Activated gamma-delta T cell treated with Interleukin-2 at 50 U/mL for 16 hours (primary cell): ENCODE data around the gene CARD14.
"Not testable (repeated sequence)": the region's sequence is repeated elsewhere in the genome, so short reads cannot be mapped to it uniquely, and the experiment has no call there.

Experiments used
- DNase-seq: peaks from one replicate; pipeline ENCODE4 v3.0.0-alpha.2; 2020

CARD14 gene

DNA sequence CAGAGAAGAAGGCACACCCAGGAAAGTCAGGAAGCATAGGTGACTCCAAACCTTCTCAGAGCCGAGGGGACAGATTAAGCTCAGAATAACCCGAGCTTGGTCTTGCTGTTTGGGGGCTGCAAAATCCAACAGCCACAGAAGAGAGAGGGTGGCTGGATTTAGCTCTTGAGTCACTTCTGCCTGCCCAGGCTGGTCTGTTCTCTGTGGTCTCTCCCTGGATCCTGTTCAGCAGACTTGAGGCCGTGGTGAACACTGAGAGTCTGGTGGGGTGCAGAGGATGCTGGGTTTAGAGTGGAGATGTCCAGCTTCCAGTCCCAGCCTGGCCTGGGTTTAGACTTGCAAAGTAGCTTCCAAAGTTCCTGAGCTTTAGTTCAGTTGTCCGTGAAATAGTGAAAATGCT, 59.2 kb downstream of the CARD14 start:
- no peak for DNase-seq

DNA sequence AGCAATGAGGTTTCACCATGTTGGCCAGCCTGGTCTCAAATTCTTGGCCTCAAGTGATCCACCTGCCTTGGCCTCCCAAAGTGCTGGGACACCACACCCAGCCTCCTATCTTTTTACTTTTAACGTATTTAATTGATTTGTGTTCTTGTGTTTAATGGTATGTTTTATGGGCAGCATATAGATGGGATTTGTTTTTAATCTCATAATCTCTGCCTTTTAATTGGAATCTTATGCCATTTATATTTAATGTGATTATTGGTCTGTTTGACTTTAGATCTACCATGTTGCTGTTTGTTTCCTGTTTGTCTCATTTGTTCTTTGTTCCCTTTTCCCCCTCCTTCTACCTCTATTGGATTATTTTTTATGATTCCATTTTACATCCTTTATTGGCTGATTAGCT, 62.6 kb downstream of the CARD14 start:
- no peak for DNase-seq

DNA sequence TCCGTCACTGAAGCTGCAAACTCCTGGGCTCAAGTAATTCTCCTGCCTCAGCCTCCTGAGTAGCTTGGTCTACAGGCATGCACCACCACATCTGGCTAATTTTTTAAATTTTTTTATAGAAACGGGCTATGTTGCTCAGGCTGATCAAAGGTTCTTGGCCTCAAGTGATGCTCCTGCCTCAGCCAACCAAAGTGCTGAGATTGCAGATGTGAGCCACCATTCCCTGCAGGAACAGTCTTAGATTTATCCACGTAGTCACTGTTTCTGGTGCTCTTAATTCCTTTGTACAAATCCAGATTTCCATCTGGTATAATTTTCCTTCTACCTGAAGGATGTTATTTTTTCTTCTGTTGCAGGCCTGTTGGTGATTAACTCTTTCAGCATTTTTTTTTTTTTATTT, 63.4 kb downstream of the CARD14 start:
- DNase-seq = no peak

DNA sequence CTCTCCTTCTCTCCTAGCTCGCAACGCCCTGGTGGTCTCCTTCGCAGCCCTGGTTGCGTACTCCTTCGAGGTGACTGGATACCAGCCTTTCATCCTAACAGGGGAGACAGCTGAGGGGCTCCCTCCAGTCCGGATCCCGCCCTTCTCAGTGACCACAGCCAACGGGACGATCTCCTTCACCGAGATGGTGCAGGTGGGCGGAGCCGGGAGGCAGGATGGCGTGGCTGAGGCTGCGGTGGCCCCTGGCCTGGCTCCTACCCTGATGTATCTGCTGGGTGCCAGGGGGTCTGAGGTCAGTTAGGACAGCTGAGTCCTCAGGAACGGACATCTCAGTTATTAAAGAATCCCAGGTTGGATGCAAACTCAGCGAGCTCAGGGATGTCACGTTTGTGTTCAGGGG, 67.1 kb downstream of the CARD14 start:
- no peak for DNase-seq

DNA sequence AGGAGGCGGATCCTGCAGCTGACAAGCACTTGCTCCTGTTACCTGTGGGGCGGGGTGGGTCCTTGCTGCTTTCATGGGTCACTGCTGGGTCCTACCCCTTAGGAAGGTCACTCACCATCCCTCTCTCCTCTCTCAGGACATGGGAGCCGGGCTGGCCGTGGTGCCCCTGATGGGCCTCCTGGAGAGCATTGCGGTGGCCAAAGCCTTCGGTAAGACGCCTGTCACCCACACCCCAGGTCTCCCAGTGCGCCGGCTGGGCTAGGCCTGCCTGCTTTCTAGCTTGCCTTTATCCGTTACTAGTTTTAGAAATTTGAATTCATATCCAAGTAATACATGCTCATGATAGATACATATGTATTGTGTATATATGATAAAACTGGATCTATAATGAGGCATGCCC, 67.6 kb downstream of the CARD14 start:
- DNase-seq = no peak

DNA sequence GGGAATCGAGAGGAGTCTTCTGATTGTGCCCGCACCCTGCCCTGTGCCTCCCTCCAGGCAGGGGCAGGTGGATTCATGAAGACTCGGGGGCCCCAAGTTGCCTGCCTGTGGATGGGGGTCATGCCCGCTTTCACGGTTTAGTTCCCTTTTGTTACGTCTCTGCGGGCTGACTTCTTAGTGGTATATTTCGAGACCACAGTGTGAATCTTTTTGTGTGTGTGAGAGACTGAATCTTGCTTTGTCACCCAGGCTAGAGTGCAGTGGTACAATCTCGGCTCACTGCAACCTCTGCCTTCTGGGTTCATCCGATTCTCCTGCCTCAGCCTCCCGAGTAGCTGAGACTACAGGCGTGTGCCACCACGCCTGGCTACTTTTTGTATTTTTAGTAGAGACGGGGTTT, 72.7 kb downstream of the CARD14 start:
- DNase-seq = no peak

DNA sequence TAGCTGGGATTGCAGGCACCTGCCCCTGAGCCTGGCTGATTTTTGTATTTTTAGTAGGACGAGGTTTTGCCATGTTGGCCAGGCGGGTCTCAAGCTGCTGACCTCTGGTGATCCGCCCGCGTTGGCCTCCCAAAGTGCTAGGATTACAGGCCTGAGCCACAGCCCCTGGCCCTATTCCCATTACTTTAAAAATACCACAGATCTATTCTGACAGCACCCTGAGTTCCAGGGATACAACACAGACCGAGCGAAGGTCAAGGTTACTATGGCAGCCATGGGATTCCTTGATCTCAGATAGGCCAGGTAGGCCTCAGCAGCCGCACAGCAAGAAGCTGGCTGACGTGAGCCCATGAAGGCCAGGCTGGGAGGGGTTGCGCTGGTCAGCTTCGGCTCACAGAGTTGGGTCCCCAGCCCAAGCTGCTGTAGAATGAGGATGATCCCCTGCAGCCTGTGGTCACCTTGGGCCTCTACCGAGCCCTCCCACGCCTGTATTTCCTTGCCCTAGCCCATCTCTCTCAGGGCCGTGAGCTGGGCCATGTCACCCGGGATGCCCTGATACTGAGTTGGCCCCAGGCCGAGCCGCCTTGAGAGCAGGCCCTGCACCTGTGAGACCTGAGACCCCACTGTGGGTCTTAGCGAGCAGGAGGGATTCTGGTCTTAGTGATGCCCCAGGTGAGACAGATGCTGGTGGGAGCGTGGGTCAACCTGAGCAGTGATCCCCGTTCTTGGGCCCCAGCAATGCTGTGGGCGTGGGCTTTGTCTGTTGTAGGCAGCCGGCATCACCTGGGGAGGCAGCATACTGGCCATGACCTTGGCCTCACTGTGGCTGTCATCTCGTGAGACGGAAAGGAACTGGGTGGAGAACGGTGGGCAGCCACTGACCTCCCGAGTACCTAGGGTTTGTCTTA, 74.0 kb downstream of the CARD14 start:
- DNase-seq = no peak

DNA sequence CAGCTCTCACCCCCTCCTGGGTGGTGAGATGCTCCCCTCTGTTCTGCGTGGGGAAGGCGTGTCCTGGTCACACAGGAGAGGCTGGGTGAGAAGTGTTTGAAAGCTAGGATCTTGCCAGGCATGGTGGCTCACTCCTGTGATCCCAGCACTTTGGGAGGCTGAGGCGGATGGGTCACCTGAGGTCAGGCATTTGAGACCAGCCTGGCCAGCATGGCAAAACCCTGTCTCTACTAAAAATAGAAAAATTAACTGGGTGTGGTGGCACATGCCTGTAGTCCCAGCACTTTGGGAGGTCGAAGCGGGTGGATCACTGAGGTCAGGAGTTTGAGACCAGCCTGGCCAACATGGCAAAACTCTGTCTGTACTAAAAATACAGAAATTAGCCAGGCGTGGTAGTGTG, 74.6 kb downstream of the CARD14 start:
- not testable (repeated sequence) for DNase-seq

DNA sequence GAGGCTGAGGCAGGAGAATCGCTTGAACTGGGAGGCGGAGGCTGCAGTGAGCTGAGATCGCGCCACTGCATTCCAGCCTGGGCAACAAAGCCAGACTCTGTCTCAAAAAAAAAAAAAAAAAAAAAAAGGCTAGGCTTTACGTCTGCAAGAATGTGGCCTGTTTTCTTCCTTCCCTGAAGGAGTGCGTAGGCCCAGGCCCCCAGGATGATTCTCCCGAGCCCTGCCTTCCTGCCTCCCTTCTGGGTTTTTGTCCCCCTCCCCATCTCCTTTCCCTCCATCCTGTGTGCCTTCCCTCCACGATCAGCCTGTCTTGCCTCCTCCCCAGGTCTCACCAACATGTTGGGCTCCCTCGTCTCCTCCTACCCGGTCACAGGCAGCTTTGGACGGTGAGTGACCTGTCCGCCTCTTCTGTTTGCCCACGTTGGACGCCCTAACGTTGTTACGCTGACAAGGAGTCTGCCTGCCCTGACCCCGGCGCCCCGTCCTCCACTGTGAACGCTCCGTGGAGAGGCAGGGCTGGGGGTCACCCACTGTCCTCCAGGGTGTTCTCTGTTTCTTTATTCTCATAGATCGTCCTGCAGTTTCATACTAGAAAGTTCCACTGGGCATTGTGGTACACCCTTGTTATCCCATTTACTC, 75.2 kb downstream of the CARD14 start:
- DNase-seq = no peak

DNA sequence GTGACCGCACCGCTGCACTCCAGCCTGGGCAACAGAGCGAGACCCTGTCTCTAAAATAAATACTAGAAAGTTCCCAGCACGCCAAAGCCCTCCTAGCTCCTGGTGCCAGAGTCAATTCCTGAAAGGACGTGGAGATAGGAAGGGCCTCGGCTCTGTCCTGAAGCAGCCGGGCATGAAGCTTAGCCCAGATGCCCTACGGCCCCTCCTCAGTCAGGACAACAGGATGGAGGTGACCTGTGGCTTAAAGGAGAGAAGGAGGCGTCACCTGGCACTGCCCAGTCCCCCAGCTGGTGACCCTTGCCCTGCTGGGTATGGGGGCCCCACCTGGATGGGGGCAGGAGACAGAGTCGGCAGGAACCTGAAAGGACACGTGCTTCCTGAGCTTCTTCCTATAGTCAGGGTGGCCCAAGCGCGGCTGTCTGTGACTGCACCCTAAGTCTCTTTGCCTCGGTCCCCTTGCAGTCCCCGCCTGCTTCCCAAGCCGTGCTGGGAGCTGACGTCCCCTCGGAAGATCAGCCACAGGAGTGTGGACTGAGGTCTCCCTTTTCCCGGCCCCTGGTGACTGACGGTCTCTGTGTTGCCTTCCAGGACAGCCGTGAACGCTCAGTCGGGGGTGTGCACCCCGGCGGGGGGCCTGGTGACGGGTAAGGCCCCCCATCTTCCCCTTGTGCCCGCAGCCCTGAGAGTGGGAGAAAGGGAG, 75.9 kb downstream of the CARD14 start:
- DNase-seq = no peak

DNA sequence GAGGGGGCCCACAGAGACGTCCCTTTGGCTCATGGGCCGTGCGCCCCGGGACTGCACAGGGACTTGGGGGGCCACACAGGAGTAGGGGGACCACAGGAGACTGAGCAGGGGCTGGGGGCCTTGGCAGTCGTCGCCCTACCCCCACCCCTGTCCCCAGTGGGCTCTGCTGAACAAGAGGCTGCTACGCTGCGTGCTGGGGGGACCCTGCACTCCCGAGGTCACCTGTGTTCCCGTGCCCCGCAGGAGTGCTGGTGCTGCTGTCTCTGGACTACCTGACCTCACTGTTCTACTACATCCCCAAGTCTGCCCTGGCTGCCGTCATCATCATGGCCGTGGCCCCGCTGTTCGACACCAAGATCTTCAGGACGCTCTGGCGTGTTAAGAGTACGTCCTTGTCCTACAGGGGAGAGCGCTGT, 76.4 kb downstream of the CARD14 start:
- no peak for DNase-seq

DNA sequence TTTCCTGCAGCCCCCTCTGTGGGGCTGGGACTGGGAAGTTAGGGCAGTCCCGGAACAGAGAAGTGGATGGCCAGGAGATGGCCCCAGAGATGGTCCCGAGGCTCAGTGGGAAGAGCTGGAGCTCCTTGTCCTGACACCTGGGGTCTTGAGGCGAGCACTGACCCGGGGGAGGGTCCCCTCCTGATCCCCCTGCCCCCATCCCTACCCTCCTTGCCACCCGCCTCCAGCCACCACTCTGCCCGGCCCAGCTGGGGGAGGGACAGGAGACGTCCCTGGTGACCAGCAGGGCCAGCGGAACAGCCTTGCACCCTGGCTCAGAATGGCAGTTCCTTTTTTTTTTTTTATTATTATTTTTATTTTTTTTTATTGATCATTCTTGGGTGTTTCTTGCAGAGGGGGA, 76.9 kb downstream of the CARD14 start:
- no peak for DNase-seq

DNA sequence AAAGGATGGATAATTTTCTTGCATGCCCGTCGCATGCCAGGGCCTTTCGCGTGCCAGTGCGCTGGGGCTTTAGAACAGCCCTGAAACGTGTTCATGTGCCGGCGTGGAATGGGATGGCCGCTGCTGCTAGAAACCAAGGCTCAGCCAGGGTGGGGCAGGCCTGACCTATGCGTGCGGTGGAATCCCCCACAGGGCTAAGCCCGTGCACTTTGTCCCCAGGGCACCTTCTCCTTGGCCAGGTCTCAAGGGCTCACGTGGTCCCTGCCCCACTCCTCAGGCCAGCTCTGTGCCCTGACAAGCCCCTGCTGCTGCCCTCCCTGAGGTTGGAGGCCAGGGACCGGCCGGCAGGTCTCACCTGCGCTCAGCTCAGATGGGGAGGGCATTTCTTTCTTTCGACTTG, 77.7 kb downstream of the CARD14 start:
- no peak for DNase-seq

DNA sequence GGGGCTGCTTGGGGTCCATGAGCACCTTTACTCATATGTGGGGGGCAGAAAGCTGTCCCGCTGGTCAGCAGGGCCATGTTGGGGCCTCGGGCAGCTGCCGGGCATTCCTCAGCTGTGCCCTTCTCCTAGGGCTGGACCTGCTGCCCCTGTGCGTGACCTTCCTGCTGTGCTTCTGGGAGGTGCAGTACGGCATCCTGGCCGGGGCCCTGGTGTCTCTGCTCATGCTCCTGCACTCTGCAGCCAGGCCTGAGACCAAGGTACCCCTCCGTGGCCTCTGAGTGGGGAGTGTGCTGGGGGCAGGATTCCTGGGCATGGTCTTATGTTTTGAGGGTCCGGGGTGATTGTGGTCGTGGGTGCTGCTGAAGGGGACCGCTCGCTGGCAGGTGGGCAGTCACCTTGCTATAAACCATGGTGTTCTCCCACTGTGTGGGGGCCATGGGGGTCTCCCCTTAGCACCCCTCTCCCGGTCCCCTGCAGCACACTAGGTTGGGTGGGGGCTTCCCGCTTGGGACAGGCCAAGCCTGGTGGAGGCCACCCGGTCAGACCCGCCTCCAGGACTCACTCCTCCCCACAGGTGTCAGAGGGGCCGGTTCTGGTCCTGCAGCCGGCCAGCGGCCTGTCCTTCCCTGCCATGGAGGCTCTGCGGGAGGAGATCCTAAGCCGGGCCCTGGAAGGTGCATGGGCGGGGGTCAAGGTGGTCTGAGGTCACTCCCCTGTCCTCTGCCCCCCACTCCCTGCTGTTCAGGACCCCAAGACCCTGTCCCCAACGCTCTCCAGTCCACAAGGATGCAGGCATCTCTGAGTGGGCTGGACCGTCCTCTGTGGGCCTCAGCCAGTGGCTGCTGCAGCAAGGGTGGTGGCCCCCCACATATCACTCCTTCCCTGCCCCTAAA, 78.4 kb downstream of the CARD14 start:
- DNase-seq = no peak

DNA sequence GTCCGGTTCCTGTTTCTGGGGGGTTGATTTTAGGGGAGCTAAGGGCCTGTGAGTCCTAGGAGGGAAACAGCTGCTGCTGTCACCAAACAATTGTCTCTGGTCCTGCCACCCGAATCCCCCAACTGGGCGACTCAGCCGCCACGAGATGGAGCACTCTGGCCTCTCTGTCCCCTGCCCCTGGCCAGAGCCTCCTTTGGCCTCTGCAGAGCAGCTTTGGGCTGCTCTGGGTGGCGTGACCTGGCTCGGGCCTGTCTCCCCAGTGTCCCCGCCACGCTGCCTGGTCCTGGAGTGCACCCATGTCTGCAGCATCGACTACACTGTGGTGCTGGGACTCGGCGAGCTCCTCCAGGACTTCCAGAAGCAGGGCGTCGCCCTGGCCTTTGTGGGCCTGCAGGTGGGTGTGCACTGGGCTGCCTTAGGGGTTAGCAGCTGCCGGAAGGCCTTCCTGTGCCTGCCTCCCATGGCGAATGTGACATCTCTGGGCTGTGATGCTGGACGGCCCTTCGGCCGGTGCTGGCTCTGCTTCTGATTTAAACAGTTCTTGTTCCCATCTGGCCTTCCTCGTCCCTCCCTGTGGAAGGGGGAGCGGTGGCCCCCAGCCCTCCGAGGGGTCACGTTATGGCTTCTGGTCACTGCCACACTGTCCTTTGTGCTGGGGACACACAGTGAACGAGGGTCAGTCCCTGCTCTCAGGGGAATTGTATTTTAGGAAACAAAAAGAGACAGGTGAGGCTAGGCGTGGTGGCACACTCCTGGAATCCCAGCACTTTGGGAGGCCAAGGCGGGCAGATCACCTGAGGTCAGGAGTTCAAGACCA, 79.3 kb downstream of the CARD14 start:
- no peak for DNase-seq

DNA sequence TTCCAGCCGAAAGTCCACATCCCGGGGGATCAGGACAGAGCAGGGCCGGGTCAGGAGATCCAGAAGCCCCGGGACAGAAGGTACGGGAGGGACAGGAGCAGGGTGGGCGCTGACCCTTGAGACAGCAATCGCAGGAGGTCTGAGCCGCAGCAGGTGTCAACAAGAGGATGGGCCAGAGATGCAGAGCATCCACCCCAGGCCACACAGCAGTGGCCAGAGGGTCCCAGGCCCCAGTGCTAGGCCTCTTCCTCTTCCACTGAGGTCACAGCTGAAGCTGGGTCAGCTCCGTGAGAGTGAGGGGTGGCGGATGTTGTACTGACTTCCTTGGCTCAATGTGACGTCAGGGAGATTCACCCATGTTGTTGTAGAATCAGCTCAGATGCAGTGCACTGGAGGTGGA, 82.1 kb downstream of the CARD14 start:
- no peak for DNase-seq

DNA sequence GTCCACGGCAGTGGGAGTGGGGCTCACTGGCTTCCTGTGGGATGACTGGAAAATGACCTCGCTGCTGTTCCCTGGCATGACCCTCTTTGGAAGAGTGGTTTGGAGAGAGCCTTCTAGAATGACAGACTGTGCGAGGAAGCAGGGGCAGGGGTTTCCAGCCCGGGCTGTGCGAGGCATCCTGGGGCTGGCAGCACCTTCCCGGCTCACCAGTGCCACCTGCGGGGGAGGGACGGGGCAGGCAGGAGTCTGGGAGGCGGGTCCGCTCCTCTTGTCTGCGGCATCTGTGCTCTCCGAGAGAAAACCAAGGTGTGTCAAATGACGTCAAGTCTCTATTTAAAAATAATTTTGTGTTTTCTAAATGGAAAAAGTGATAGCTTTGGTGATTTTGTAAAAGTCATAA, 83.0 kb downstream of the CARD14 start:
- peak; percentile 92 for DNase-seq

DNA sequence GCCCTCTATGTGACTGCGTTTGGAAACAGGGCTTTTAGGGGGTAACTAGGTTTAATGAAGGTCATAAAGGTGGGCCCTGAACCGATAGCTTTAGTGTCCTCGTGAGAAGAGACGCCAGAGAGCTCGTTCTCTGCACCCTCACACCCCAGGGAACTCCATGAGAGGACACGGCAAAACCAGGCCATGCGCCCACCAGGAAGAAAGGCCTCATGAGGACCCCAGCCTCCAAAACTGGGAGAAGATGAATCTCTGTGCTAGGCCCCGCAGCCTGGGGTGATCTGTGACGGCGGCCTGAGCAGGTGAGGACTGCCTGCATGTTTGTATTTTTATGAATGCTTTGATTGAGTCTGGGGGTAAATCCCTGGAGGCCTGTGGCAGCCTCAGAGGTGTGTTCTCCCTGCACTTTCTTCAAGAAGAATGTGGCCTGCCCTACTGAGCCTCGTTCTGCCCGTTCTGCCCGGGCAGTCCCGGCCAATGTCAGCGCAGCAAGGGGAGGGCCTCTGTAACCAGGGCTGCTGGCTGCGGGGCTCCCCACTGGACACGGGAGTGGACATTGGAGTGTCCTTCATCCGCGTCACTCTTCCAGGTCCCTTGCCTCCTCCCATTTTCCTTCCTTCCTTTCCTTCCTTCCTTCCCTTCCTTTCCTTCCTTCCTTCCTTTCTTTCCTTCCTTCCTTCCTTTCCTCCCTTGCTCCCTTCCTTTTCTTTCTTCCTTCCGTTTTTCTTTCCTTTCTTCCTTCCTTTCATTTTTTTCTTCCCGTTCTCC, 84.0 kb downstream of the CARD14 start:
- DNase-seq = no peak

DNA sequence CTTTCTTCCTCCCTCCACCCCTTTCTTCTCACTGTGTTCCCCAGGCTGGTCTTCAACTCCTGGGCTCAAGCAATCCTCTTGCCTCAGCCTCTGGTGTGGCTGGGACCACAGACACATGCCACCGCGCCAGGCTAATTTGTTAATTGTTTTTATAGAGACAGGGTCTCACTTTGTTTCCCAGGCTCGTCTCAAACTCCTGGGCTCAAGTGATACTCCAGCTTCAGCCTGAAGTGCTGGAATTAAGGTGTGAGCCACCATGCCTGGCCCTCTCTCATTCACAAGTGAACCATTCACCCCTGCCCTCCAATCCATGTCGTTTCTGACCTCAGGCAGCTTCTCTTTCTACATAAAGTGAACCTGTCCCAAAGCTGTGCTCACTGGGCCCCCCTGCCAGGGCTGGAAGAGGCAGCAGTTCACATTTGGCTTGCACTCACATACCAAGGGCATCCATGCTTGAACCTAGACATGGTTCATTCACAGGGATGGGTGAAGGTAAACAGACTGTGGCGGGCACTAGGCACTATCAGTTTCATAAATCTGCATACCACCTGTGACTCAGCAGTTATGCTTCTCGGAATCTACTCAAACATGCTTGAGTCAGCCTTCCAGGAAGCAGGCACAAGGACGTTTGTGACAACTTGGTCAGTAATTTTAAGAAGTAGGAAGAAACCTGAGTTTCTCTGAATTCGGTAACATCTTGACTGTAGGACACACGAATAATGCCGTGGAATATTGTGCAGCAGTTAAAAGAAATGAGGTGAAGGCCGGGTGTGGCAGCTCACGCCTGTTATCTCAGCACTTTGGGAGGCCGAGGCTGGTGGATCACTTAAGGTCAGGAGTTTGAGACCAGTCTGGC, 84.8 kb downstream of the CARD14 start:
- DNase-seq = peak; percentile 51

DNA sequence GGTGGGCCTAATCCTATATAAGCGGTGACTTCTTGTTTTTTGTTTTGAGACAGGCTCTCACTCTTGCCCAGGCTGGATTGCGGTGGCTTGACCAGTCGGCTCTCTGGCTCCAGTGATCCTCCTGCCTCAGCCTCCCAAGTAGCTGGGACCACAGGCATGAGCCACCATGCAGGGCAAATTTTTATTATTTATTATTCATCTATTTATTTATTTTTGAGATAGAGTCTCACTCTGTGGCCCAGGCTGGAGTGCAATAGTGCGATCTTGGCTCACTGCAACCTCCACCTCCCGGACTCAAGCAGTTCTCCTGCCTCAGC, 86.2 kb downstream of the CARD14 start:
- no peak for DNase-seq
